ENCODE measurements around the gene HCFC1. TPM values are rescaled to one million over a fixed set of nuclear protein-coding genes. Genes with fewer than 3 reads are reported as not detected.
A peak's percentile ranks its signal among the peaks of the same experiment; 100 is the strongest.

HCFC1 gene
- polyA plus RNA-seq, 2 of the 4 experiments (the other 2 are of a cell fraction), result 4.4 to 33.3 TPM

- peaks cover 26% of the 10 kb centered on the region for H3K4me1 ChIP-seq
- CTCF ChIA-PET, result no interaction called here
- no peak overlapping the region; the same call in 2 of the 3 replicates for H3K4me2 ChIP-seq
- peak overlapping the region in 1 of 2 experiments; percentile 77; a peak in 3 of 6 replicates for H3K27ac ChIP-seq
- DNase-seq (ENCODE audit: low read depth in 1 of 2, low spot score in 1 of 2), result no peak
- 40% methylated on average over 10 of the region's 10 CpGs for WGBS (ENCODE audit: missing lambda C conversion rate)
- H3K9me3 ChIP-seq, result no peaks in the 10 kb centered on the region
- FAIRE-seq, result no peak
- TF ChIP-seq EP300 (IDR thresholded peaks at IDR 0.05), result no peak
- no peak for TF ChIP-seq TFCP2L1 (CRISPR knock-in tag; IDR thresholded peaks at IDR 0.05)
- no peak for TF ChIP-seq NR3C1 (IDR thresholded peaks at IDR 0.05)
- TF ChIP-seq JUNB (IDR thresholded peaks at IDR 0.05), result no peak
- TF ChIP-seq ZC3H11A (IDR thresholded peaks at IDR 0.05), result no peak
- TF ChIP-seq USF2 (IDR thresholded peaks at IDR 0.05), result no peak
- TF ChIP-seq RNF2 (IDR thresholded peaks at IDR 0.05; ENCODE audit: borderline replicate concordance, low read depth), result no peak
- TF ChIP-seq RCOR1 (IDR thresholded peaks at IDR 0.05; ENCODE audit: low read depth, low read length), result no peak
- no peak for TF ChIP-seq CBX2 (IDR thresholded peaks at IDR 0.05; ENCODE audit: borderline replicate concordance, low read depth)
- TF ChIP-seq HOXB13 (CRISPR knock-in tag; IDR thresholded peaks at IDR 0.05; ENCODE audit: low read depth), result no peak
- TF ChIP-seq MAX (IDR thresholded peaks at IDR 0.05), result no peak
- TF ChIP-seq FOSL2 (IDR thresholded peaks at IDR 0.05), result no peak
- TF ChIP-seq FOSL2 (CRISPR knock-in tag; IDR thresholded peaks at IDR 0.05), result no peak
- no peak for TF ChIP-seq GATA3 (IDR thresholded peaks at IDR 0.05; ENCODE audit: borderline replicate concordance)
- no peak for TF ChIP-seq HOXB5 (CRISPR knock-in tag; IDR thresholded peaks at IDR 0.05)
- no peak; a peak in 1 of 6 replicates for ATAC-seq
- POLR2A ChIA-PET, result no interaction called here
- H3K4me3 ChIP-seq, result no peak overlapping the region
These were observed 69.2 kb downstream of the HCFC1 start for GRCh38 chrX:153902385-153902784.

GRCh38 chrX:153901753-153902140 is 69.9 kb downstream of the HCFC1 start:
- Histone ChIP-seq H3K9me3 (no peaks in the 10 kb centered on the region), H3K4me1 (peaks cover 26% of the 10 kb centered on the region), H3K27ac (peak overlapping the region in 1 of 2 experiments; percentile 77; a peak in 3 of 6 replicates), H3K4me3 (no peak overlapping the region), H3K4me2 (no peak overlapping the region; the same call in 2 of the 3 replicates)
- FAIRE-seq (no peak), ATAC-seq (no peak), DNase-seq (ENCODE audit: low read depth in 1 of 2, low spot score in 1 of 2) (no peak)
- WGBS (ENCODE audit: missing lambda C conversion rate), result 78% methylated on average over 8 of the region's 8 CpGs
- TF ChIP-seq RARB (CRISPR knock-in tag; IDR thresholded peaks at IDR 0.05) (no peak), SREBF2 (IDR thresholded peaks at IDR 0.05) (no peak), EP300 (IDR thresholded peaks at IDR 0.05) (no peak), FOSB (CRISPR knock-in tag; IDR thresholded peaks at IDR 0.05) (no peak), BHLHE40 (IDR thresholded peaks at IDR 0.05; ENCODE audit: low read depth, low read length) (no peak), SMC3 (IDR thresholded peaks at IDR 0.05) (no peak), CEBPB (IDR thresholded peaks at IDR 0.05) (no peak), TP53 (CRISPR knock-in tag; IDR thresholded peaks at IDR 0.05) (no peak), CBX8 (IDR thresholded peaks at IDR 0.05) (no peak)
- POLR2A ChIA-PET, result no interaction called here
- CTCF ChIA-PET, result no interaction called here

GRCh38 chrX:153900831-153901752 is 70.5 kb downstream of the HCFC1 start:
- H3K4me2 ChIP-seq, result peak overlapping the region; percentile 59
- no peak overlapping the region for H3K4me3 ChIP-seq

More at GRCh38 chrX:153900831-153901752, 70.5 kb downstream of the HCFC1 start:
- POLR2A ChIA-PET, result interaction anchor here (1.2 kb wide), 1 partner anchor 26 kb away, joined by 4 read pairs; no protein-coding TSS in a partner anchor
- H3K9me3 ChIP-seq, result no peaks in the 10 kb centered on the region
- FAIRE-seq (no peak), ATAC-seq (peak; percentile 75 to 79), DNase-seq (ENCODE audit: low read depth in 1 of 2, low spot score in 1 of 2) (peak; percentile 44 to 68)
- peak overlapping the region; percentile 17 to 77; a peak in 3 of 6 replicates for H3K27ac ChIP-seq
- WGBS (ENCODE audit: missing lambda C conversion rate), result 41% methylated on average over 21 of the region's 26 CpGs
- H3K4me1 ChIP-seq, result peaks cover 26% of the 10 kb centered on the region
- CTCF ChIA-PET, result interaction anchor here (1.1 to 1.7 kb wide), 2 partner anchors 9 to 17 kb away, joined by 4 to 7 read pairs; no protein-coding TSS in a partner anchor
- TF ChIP-seq RCOR1 (IDR thresholded peaks at IDR 0.05; ENCODE audit: low read depth, low read length) (no peak), POLR2AphosphoS2 (conservative IDR thresholded peaks at IDR 0.05; ENCODE audit: low read length) (no peak), KDM1A (IDR thresholded peaks at IDR 0.05; ENCODE audit: low read depth) (no peak)

Data from A549 (cell line).